Lung (tissue), 12 donors: ENCODE measurements around the gene NECAB3. TPM values are rescaled to one million over a fixed set of nuclear protein-coding genes. Genes with fewer than 3 reads are reported as not detected.

ENCODE experiments used
- ATAC-seq: fragments of 200-7000 bp; cut with Tn5 transposase; one replicate; pipeline ENCODE4 v1.9.1; 2020; ENCODE audit warnings: moderate number of reproducible peaks; ENCODE audit not compliant: insufficient read depth, low FRiP score
- DNase-seq, 3 donors: peaks; one replicate each; pipeline ENCODE4 v3.0.0-alpha.2; 2013 to 2017
- H3K27ac ChIP-seq, 2 donors: one replicate each; pipeline ENCODE4 v1.5.1; 2013; ENCODE audit warnings: mild to moderate bottlenecking in 2 of 2, moderate library complexity in 2 of 2, control low read depth in 1 of 2, inconsistent platforms in 1 of 2, low read depth in 1 of 2, low read length in 1 of 2
- H3K27me3 ChIP-seq, 3 donors: one replicate each; pipeline ENCODE4 v1.5.1; 2013; ENCODE audit warnings: low read length in 2 of 3; ENCODE audit not compliant: control insufficient read depth in 3 of 3, insufficient read depth in 3 of 3
- H3K36me3 ChIP-seq, 4 donors: one replicate each; pipeline ENCODE4 v1.5.1; 2013; ENCODE audit warnings: low read length in 4 of 4, mild to moderate bottlenecking in 1 of 4, moderate library complexity in 1 of 4; ENCODE audit not compliant: control insufficient read depth in 4 of 4, insufficient read depth in 4 of 4
- H3K4me1 ChIP-seq, 5 donors: one replicate each; pipeline ENCODE4 v1.5.1; 2013; ENCODE audit warnings: low read length in 5 of 5, mild to moderate bottlenecking in 2 of 5, moderate library complexity in 1 of 5; ENCODE audit not compliant: control insufficient read depth in 5 of 5, insufficient read depth in 5 of 5
- H3K4me3 ChIP-seq: one replicate; pipeline ENCODE4 v1.5.1; 2013; ENCODE audit warnings: mild to moderate bottlenecking, control low read depth, moderate library complexity
- H3K9ac ChIP-seq, 2 donors: one replicate each; pipeline ENCODE4 v1.5.1; 2013; ENCODE audit warnings: low read length in 2 of 2, control low read depth in 1 of 2; ENCODE audit not compliant: insufficient read depth in 1 of 2
- H3K9me3 ChIP-seq, 4 donors: one replicate each; pipeline ENCODE4 v1.5.1; 2013; ENCODE audit warnings: low read length in 3 of 4, mild to moderate bottlenecking in 1 of 4, moderate library complexity in 1 of 4; ENCODE audit not compliant: control insufficient read depth in 4 of 4, insufficient read depth in 3 of 4
- WGBS, 2 donors: extraction: QIAGEN DNeasy Blood & Tissue Kit; methylation state at CpG; one replicate each; pipeline ENCODE4 v1.1.7; 2013; 5-methylcytosine and 5-hydroxymethylcytosine counted together
- polyA plus RNA-seq, 2 donors: library from polyadenylated mRNA; stranded (reverse); fragments of 200-250 nt; gene quantifications; one replicate each; pipeline ENCODE4 v1.2.1, GENCODE V29; 2013
- total RNA-seq, 2 donors: library from RNA; depleted of rRNA in 1 of 2; stranded (reverse); fragments of >200 nt in 1 of 2; gene quantifications; one replicate each; pipeline ENCODE4 v1.2.1, GENCODE V29; 2014 to 2021
- TF ChIP-seq, protein P1 (sequence below): IDR thresholded peaks from 2 replicates; pipeline ENCODE4 v1.5.1; 2012; ENCODE audit warnings: mild to moderate bottlenecking; ENCODE audit errors: control extremely low read depth, extremely low read depth
- donor health status: control.
- donor health status: control.
- donor health status: Bipolar disorder and iron deficiency.
- donor health status: healthy.
- donor health status: DM: yes; HTN: yes; CAD: no.

The NECAB3 gene
- total and polyA plus RNA-seq, 4 donors = 21.2 to 127 (median 72.2) TPM

DNA sequence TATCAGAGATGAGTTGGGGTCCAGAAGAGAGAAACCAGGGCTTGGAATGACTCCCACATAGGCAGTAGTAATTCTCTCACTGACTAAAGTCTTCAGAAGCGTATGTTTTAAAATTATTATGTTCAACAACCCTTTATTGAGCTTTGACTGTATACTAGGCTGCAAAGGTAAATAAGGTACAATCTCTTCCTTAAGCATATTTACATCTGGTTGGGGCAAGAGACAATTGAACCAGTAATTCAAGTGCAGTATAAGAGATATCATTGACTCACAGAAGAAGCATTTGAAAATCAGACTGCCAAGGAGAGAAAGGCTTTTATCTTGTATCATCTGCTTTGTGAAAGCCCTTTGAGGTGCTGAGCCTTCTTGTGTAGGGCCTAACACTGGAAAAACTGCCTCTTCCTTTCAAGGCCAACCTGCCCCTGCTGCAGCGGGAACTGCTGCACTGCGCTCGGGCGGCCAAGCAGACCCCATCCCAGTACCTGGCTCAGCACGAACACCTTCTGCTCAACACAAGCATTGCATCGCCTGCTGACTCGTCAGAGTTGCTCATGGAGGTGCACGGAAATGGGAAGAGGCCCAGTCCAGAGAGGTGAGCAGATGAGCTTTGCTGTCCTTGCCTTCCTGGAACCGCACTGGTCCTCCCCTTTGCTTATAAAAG is 51.4 kb downstream of the NECAB3 start:
- Histone ChIP-seq H3K9ac (no peak overlapping the region), H3K36me3 (peaks cover 11 to 46% (median 26%) of the 10 kb centered on the region in 4 donors), H3K27me3 (no peaks in the 10 kb centered on the region), H3K27ac (no peak overlapping the region), H3K4me3 (no peak overlapping the region), H3K9me3 (no peaks in the 10 kb centered on the region), H3K4me1 (no peaks in the 10 kb centered on the region)
- DNase-seq (no peak), ATAC-seq (no peak)
- TF ChIP-seq, protein P1, sequence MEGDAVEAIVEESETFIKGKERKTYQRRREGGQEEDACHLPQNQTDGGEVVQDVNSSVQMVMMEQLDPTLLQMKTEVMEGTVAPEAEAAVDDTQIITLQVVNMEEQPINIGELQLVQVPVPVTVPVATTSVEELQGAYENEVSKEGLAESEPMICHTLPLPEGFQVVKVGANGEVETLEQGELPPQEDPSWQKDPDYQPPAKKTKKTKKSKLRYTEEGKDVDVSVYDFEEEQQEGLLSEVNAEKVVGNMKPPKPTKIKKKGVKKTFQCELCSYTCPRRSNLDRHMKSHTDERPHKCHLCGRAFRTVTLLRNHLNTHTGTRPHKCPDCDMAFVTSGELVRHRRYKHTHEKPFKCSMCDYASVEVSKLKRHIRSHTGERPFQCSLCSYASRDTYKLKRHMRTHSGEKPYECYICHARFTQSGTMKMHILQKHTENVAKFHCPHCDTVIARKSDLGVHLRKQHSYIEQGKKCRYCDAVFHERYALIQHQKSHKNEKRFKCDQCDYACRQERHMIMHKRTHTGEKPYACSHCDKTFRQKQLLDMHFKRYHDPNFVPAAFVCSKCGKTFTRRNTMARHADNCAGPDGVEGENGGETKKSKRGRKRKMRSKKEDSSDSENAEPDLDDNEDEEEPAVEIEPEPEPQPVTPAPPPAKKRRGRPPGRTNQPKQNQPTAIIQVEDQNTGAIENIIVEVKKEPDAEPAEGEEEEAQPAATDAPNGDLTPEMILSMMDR = no peak
- WGBS, 2 donors = 93 to 97% methylated on average over 10 of the region's 10 CpGs

DNA sequence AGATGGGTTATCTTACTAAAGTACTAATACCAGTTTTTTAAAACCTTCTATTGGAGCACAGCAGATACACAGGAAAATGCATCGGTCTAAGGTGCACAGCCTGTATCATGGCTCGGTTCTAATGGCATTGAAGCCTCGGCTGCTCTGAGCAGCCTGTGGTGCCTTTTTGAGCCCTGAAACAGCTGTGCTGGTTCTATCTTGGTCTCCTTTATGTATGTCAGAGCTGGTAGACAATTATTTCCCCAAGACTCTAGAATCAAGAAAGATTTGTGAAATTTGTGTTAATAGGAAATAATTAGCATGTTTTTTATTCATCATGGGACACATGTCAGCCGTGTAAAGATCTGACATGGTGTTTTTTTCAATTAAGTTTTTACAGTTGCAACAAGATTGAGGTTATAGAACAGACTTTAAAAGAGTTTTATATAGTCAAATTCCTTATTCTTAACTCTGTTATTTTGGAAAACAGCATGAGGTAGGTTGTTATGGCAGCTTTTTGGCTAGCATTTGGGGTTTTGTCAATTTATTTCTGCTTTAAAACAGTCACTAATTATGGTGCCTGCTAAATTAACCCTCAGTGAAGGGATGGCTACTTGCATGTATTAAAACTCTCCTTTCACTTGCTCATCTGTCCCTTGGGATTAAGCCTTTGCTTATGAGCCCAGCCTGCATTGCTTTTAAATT is 52.4 kb downstream of the NECAB3 start:
- DNase-seq (no peak), ATAC-seq (no peak)
- Histone ChIP-seq H3K36me3 (peaks cover 11 to 47% (median 24%) of the 10 kb centered on the region in 4 donors), H3K27ac (no peak overlapping the region), H3K4me1 (no peaks in the 10 kb centered on the region), H3K4me3 (no peak overlapping the region), H3K9me3 (no peaks in the 10 kb centered on the region), H3K27me3 (no peaks in the 10 kb centered on the region), H3K9ac (no peak overlapping the region)
- TF ChIP-seq, protein P1 = no peak
- WGBS, 2 donors = 95% methylated on average over 4 of the region's 4 CpGs

DNA sequence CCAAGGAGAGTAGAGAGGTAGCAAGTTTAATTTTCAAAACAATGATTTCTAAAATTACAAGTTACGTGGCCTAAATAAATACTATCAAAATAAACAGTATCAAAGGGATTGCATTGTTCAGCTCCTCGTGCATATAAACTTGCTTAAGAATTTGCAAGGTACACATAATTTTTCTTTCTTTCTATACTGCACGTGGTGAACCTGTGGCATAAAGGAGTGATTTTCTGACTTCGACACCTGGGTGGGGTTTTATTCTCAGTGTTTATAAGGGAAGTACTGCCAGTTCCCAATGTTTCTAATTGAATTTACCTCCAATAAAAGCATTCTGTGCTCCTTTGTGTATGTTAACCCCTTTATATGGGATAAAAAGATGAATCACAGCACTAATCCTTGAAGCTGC is 62.2 kb downstream of the NECAB3 start:
- Histone ChIP-seq H3K36me3 (peaks cover 6 to 67% (median 28%) of the 10 kb centered on the region in 4 donors), H3K27ac (no peak overlapping the region), H3K9me3 (no peaks in the 10 kb centered on the region), H3K4me1 (no peaks in the 10 kb centered on the region), H3K27me3 (no peaks in the 10 kb centered on the region), H3K4me3 (no peak overlapping the region), H3K9ac (no peak overlapping the region)
- ATAC-seq = no peak
- WGBS, 2 donors = 64 to 73% methylated on average over 4 of the region's 4 CpGs
- DNase-seq = no peak
- TF ChIP-seq, protein P1 = no peak
